ENCODE data around the gene TRIOBP.
A peak's percentile ranks its signal among the peaks of the same experiment; 100 is the strongest.

Gene TRIOBP

GRCh38 chr22:37733625-37734401 lies 37.0 kb downstream of the TRIOBP start:
- DNase-seq, result no peak

GRCh38 chr22:37734402-37734700 lies 37.5 kb downstream of the TRIOBP start:
- DNase-seq, result no peak

- no peak for DNase-seq
These were observed 38.2 kb downstream of the TRIOBP start for GRCh38 chr22:37734964-37735451.

GRCh38 chr22:37739035-37739434 lies 42.2 kb downstream of the TRIOBP start:
- DNase-seq, result no peak

- peak; percentile 15 for DNase-seq
These were observed 42.8 kb downstream of the TRIOBP start for GRCh38 chr22:37739611-37740049.

GRCh38 chr22:37740455-37741311 lies 43.8 kb downstream of the TRIOBP start:
- no peak for DNase-seq

GRCh38 chr22:37741312-37741795 lies 44.5 kb downstream of the TRIOBP start:
- DNase-seq, result no peak

- DNase-seq, result no peak
These were observed 45.7 kb downstream of the TRIOBP start for GRCh38 chr22:37742376-37743171.

- DNase-seq, result no peak
These were observed 47.7 kb downstream of the TRIOBP start for GRCh38 chr22:37744589-37744988.

- peak; percentile 87 for DNase-seq
These were observed 48.9 kb downstream of the TRIOBP start for GRCh38 chr22:37745548-37746365.

GRCh38 chr22:37746366-37747079 lies 49.7 kb downstream of the TRIOBP start:
- DNase-seq, result no peak

GRCh38 chr22:37747080-37747714 lies 50.3 kb downstream of the TRIOBP start:
- DNase-seq, result no peak

GRCh38 chr22:37747715-37748100 lies 50.9 kb downstream of the TRIOBP start:
- no peak for DNase-seq

GRCh38 chr22:37748659-37749058 lies 51.8 kb downstream of the TRIOBP start:
- DNase-seq, result no peak

- no peak for DNase-seq
These were observed 52.4 kb downstream of the TRIOBP start for GRCh38 chr22:37749226-37749625.

GRCh38 chr22:37749831-37750595 lies 53.2 kb downstream of the TRIOBP start:
- no peak for DNase-seq

- DNase-seq, result no peak
These were observed 53.8 kb downstream of the TRIOBP start for GRCh38 chr22:37750596-37751162.

GRCh38 chr22:37751449-37752188 lies 54.8 kb downstream of the TRIOBP start:
- DNase-seq, result no peak
